ENCODE measurements around the gene TRIM33.

TRIM33 gene

GRCh38 chr1:114359791-114360190, 151.2 kb downstream of the TRIM33 start:
- no peak overlapping the region for H3K4me3 ChIP-seq (ENCODE audit: low read depth, low read length)
- DNase-seq (ENCODE audit: low read depth), result no peak
- no peak for TF ChIP-seq CTCF (IDR thresholded peaks at IDR 0.05; ENCODE audit: low read depth, low read length, missing control alignments)
- in situ Hi-C loops (cut with HindIII; ENCODE audit: low sequenced_read_pairs), result no loop called here

- no peak for TF ChIP-seq CTCF (IDR thresholded peaks at IDR 0.05; ENCODE audit: low read depth, low read length, missing control alignments)
- H3K4me3 ChIP-seq (ENCODE audit: low read depth, low read length), result no peak overlapping the region
- in situ Hi-C loops (cut with HindIII; ENCODE audit: low sequenced_read_pairs), result no loop called here
- DNase-seq (ENCODE audit: low read depth), result no peak
Observed at GRCh38 chr1:114355240-114355639, 155.8 kb downstream of the TRIM33 start.

- no peak for TF ChIP-seq CTCF (IDR thresholded peaks at IDR 0.05; ENCODE audit: low read depth, low read length, missing control alignments)
- no peak overlapping the region for H3K4me3 ChIP-seq (ENCODE audit: low read depth, low read length)
- DNase-seq (ENCODE audit: low read depth), result peak; percentile 70
- in situ Hi-C loops (cut with HindIII; ENCODE audit: low sequenced_read_pairs), result no loop called here
Observed at GRCh38 chr1:114353262-114353661, 157.7 kb downstream of the TRIM33 start.

- in situ Hi-C loops (cut with HindIII; ENCODE audit: low sequenced_read_pairs), result no loop called here
- TF ChIP-seq CTCF (IDR thresholded peaks at IDR 0.05; ENCODE audit: low read depth, low read length, missing control alignments), result no peak
- H3K4me3 ChIP-seq (ENCODE audit: low read depth, low read length), result no peak overlapping the region
- no peak for DNase-seq (ENCODE audit: low read depth)
Observed at GRCh38 chr1:114352797-114353196, 158.2 kb downstream of the TRIM33 start.

GRCh38 chr1:114350731-114351445, 160.1 kb downstream of the TRIM33 start:
- no peak for TF ChIP-seq CTCF (IDR thresholded peaks at IDR 0.05; ENCODE audit: low read depth, low read length, missing control alignments)
- no peak for DNase-seq (ENCODE audit: low read depth)
- H3K4me3 ChIP-seq (ENCODE audit: low read depth, low read length), result no peak overlapping the region
- in situ Hi-C loops (cut with HindIII; ENCODE audit: low sequenced_read_pairs), result no loop called here

- no peak overlapping the region for H3K4me3 ChIP-seq (ENCODE audit: low read depth, low read length)
- no peak for DNase-seq (ENCODE audit: low read depth)
- no peak for TF ChIP-seq CTCF (IDR thresholded peaks at IDR 0.05; ENCODE audit: low read depth, low read length, missing control alignments)
- in situ Hi-C loops (cut with HindIII; ENCODE audit: low sequenced_read_pairs), result no loop called here
Observed at GRCh38 chr1:114349891-114350605, 161.0 kb downstream of the TRIM33 start.
